Bronchial epithelial cell (primary cell): Measurements from ENCODE around the gene RASSF5. TPM values are rescaled to one million over a fixed set of nuclear protein-coding genes. Genes with fewer than 3 reads are reported as not detected.

ENCODE experiments used
- DNase-seq: peaks from one replicate; pipeline ENCODE4 v3.0.0-alpha.2; 2010; ENCODE audit warnings: low read depth
- FAIRE-seq: peaks from 2 replicates; lab custom pipeline; 2011; peaks lifted over from hg19 to GRCh38; lab: Jason Lieb, UNC
- H3K27me3 ChIP-seq: 2 replicates; pipeline ENCODE4 v1.5.1; 2011; ENCODE audit warnings: low read length; ENCODE audit not compliant: control insufficient read depth, insufficient read depth
- H3K36me3 ChIP-seq: 2 replicates; pipeline ENCODE4 v1.5.1; 2011; ENCODE audit warnings: low read length; ENCODE audit not compliant: control insufficient read depth, insufficient read depth
- H3K4me3 ChIP-seq: 2 replicates; pipeline ENCODE4 v1.5.1; 2011; ENCODE audit warnings: mild to moderate bottlenecking, low read depth, low read length, control low read depth
- total RNA-seq: library from RNA; depleted of rRNA; stranded (reverse); fragments of >200 nt; gene quantifications from 2 replicates; pipeline ENCODE4 v1.2.1, GENCODE V29; 2014
- TF ChIP-seq, protein P1 (sequence below): IDR thresholded peaks from 2 replicates; pipeline ENCODE4 v1.5.1; 2011; ENCODE audit warnings: mild to moderate bottlenecking, moderate library complexity, low read length, control low read depth, inconsistent platforms; ENCODE audit not compliant: insufficient read depth, severe bottlenecking

RASSF5 gene
- total RNA-seq, 1 donor from 2014 or later: 3.4 TPM

DNA sequence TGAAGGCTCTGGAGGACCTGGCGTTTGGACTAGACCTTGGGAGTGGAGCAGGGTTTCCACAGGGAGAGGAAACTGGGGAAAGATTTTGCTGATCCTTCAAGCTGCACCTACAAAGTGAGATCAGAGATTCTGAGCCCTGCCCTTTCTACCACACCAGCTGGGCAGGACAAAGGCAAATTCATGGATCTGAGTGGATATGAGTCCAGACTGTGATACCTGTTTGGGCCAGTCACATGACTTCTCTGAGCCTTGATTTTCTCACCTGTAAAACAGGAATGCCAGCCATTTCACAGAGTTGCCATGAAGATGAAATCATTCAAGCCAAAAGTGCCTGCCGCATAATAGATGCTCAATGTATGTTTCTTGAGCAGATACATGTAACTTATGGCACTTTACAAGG is 4.9 kb upstream of the RASSF5 start:
- no peaks in the 10 kb centered on the region for H3K36me3 ChIP-seq
- FAIRE-seq (no peak), DNase-seq (no peak)
- H3K4me3 ChIP-seq: no peak overlapping the region
- TF ChIP-seq, protein P1, sequence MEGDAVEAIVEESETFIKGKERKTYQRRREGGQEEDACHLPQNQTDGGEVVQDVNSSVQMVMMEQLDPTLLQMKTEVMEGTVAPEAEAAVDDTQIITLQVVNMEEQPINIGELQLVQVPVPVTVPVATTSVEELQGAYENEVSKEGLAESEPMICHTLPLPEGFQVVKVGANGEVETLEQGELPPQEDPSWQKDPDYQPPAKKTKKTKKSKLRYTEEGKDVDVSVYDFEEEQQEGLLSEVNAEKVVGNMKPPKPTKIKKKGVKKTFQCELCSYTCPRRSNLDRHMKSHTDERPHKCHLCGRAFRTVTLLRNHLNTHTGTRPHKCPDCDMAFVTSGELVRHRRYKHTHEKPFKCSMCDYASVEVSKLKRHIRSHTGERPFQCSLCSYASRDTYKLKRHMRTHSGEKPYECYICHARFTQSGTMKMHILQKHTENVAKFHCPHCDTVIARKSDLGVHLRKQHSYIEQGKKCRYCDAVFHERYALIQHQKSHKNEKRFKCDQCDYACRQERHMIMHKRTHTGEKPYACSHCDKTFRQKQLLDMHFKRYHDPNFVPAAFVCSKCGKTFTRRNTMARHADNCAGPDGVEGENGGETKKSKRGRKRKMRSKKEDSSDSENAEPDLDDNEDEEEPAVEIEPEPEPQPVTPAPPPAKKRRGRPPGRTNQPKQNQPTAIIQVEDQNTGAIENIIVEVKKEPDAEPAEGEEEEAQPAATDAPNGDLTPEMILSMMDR: no peak
- no peaks in the 10 kb centered on the region for H3K27me3 ChIP-seq

DNA sequence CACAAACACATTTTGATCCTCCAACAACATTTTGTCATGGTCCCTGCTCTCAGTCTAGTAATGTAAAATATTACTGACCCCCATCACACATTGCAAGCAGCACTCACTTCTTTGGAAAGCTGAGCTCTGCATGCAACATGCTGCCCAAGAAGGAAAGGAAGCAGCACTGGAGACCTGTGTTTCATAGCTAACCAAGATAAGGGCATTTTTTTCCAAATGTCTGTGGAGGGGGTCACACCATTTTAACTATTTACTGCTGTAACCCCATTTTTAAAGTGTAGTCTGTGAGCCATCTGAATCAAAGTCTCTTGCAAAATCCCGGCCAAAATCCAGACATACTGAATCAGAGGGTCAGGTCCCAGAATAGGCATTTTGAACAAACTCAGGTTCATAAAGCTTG is 4.5 kb upstream of the RASSF5 start:
- no peak for FAIRE-seq
- no peaks in the 10 kb centered on the region for H3K27me3 ChIP-seq
- TF ChIP-seq, protein P1: no peak

DNA sequence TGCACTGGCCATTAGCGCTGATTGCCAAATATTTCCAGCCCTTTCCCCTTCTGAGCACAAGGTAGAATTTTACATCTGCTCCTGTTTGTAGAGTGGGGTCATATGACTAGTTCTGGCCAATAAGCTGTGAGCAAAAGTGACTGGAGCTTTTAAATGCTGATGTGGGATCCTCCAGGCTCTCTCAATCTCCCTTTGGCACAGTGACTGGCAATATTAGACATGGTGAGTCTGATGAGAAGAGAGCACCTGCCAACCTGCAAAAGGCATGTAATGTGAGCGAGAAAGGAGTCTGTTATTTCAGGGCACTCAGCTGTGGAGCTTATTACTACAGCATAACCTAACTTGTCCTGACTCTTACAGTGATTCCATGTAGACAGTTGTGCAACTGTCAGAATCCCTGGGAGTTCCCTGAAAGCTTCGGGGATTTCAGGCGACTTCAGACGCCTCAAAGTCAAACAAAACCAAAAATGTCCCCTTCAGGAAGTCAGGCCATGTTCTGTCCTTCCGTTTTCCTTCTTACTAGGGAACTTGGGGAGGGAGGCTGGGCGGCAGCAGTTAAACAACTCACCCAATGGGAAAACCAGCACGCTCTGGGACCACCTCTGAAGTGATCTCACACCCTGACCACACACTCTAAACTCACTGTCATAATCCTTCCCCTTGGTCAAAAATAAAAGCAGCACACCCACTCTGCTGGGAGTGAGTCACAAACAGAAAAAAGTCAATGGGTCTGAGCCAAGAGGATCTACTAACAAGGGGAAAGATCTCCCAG is 3.6 kb upstream of the RASSF5 start:
- FAIRE-seq: no peak
- no peak overlapping the region for H3K4me3 ChIP-seq
- TF ChIP-seq, protein P1: no peak
- no peaks in the 10 kb centered on the region for H3K27me3 ChIP-seq
- DNase-seq: peak; percentile 97
- no peaks in the 10 kb centered on the region for H3K36me3 ChIP-seq

More for the DNA sequence above, 4.5 kb upstream of the RASSF5 start:
- Histone ChIP-seq H3K36me3 (no peaks in the 10 kb centered on the region), H3K4me3 (no peak overlapping the region)
- no peak for DNase-seq

DNA sequence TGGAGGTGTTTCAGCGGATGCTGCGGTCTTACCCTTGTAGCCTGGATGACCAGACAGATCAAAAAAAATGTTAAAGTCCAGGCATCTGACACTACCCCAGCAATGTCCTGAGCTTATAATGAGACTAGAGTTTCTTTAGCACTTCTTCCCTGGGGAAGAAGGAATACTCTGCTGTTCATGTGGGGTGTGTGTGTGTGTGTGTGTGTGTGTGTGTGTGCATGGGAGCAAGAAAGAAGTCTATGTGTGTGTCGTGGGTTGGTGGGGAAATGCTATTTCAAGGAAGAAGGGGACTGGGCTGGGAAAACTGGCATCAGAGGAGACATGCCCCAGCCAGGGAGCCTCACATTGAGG is 3.0 kb upstream of the RASSF5 start:
- Histone ChIP-seq H3K27me3 (no peaks in the 10 kb centered on the region), H3K4me3 (no peak overlapping the region), H3K36me3 (no peaks in the 10 kb centered on the region)
- FAIRE-seq (no peak), DNase-seq (no peak)
- TF ChIP-seq, protein P1: no peak

DNA sequence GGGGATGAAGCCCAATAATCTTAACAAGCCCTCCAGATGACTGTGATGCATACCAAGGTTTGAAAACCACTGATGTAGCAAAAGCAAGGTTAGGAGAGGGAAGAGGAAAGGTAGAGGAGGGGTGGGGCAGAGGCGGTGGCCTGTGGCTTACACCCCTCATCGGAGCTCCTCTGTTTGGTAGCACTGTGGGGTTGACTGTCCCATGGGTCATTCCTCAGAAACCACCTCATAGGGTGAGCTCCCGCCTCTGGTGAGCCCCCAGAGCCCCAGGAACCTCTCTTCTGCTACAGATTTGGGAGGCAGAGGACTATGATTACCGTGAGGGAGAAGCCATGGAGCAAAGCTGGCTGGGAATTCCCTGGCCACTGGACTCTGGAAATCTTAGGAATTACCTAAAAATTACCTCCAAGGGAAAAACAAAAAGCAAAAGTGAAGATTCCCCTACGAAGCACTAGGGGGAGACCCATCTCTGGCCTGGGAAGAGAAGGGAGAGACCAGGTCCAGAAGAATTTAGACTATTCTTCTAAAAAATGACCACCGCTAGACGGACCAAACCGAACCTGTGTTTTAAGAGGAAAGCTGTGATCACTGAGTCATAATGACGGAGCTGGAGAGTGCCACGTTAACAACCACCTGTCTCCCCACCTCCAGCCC is 1.5 kb upstream of the RASSF5 start:
- H3K27me3 ChIP-seq: no peaks in the 10 kb centered on the region
- DNase-seq (no peak), FAIRE-seq (no peak)
- TF ChIP-seq, protein P1: peak; percentile 62
- no peak overlapping the region for H3K4me3 ChIP-seq
- H3K36me3 ChIP-seq: no peaks in the 10 kb centered on the region
